GM23248 (cell line): ENCODE data around the gene FRZB. TPM values are rescaled to one million over a fixed set of nuclear protein-coding genes. Genes with fewer than 3 reads are reported as not detected.
A peak's percentile ranks its signal among the peaks of the same experiment; 100 is the strongest.

Experiments used
- DNase-seq: peaks from one replicate; pipeline ENCODE4 v3.0.0-alpha.2; 2015
- H2AFZ ChIP-seq: fragments of 200-600 bp; sonication (generic); 2 replicates; pipeline ENCODE4 v1.6.1; 2016; ENCODE audit warnings: antibody characterized with exemption
- H3F3A ChIP-seq: fragments of 200-600 bp; sonication (generic); 2 replicates; pipeline ENCODE4 v1.6.1; 2016; ENCODE audit warnings: mild to moderate bottlenecking, antibody characterized with exemption, mixed run types; ENCODE audit not compliant: insufficient read depth
- H3K27ac ChIP-seq: fragments of 200-600 bp; sonication (generic); 2 replicates; pipeline ENCODE4 v1.5.1; 2016; ENCODE audit warnings: mild to moderate bottlenecking
- H3K27me3 ChIP-seq: fragments of 200-600 bp; sonication (generic); replicated peaks from 2 replicates; pipeline ENCODE4 v1.6.1; 2016; ENCODE audit warnings: mild to moderate bottlenecking; ENCODE audit not compliant: insufficient read depth
- H3K36me3 ChIP-seq: fragments of 200-600 bp; sonication (generic); 2 replicates; pipeline ENCODE4 v1.6.1; 2016; ENCODE audit warnings: low read depth, mild to moderate bottlenecking
- H3K4me1 ChIP-seq: fragments of 200-600 bp; sonication (generic); 2 replicates; pipeline ENCODE4 v1.6.1; 2016; ENCODE audit warnings: mild to moderate bottlenecking; ENCODE audit not compliant: insufficient read depth
- H3K4me2 ChIP-seq: fragments of 200-600 bp; sonication (generic); one replicate; pipeline ENCODE4 v1.6.1; 2016; ENCODE audit warnings: mild to moderate bottlenecking; ENCODE audit not compliant: unreplicated experiment
- H3K4me3 ChIP-seq: fragments of 200-600 bp; sonication (generic); 2 replicates; pipeline ENCODE4 v1.5.1; 2016; ENCODE audit warnings: mild to moderate bottlenecking
- H3K79me2 ChIP-seq: fragments of 200-600 bp; sonication (generic); 2 replicates; pipeline ENCODE4 v1.6.1; 2016; ENCODE audit warnings: mild to moderate bottlenecking; ENCODE audit not compliant: insufficient read depth
- H3K9ac ChIP-seq: fragments of 200-600 bp; sonication (generic); 2 replicates; pipeline ENCODE4 v1.6.1; 2016; ENCODE audit warnings: mild to moderate bottlenecking
- H3K9me2 ChIP-seq: fragments of 200-600 bp; sonication (generic); 2 replicates; pipeline ENCODE4 v1.6.1; 2016; ENCODE audit warnings: mixed run types, mild to moderate bottlenecking, moderate library complexity; ENCODE audit not compliant: insufficient read depth
- H3K9me3 ChIP-seq: fragments of 200-600 bp; sonication (generic); one replicate; pipeline ENCODE4 v1.6.1; 2017; ENCODE audit warnings: low read depth
- H4K20me1 ChIP-seq: fragments of 200-600 bp; sonication (generic); 2 replicates; pipeline ENCODE4 v1.6.0; 2016; ENCODE audit not compliant: insufficient read depth
- EZH2 ChIP-seq: fragments of 200-600 bp; sonication (generic); IDR thresholded peaks from 2 replicates; pipeline ENCODE4 v1.6.1; 2018; ENCODE audit warnings: antibody characterized with exemption, mild to moderate bottlenecking; ENCODE audit not compliant: insufficient read depth, poor library complexity, severe bottlenecking
- EZH2phosphoT487 ChIP-seq: fragments of 200-600 bp; sonication (generic); IDR thresholded peaks from 2 replicates; pipeline ENCODE4 v1.6.1; 2018; ENCODE audit warnings: antibody characterized with exemption, moderate library complexity, mild to moderate bottlenecking, low read depth; ENCODE audit not compliant: insufficient read depth
- WGBS, 2 experiments: methylation state at CpG; one replicate each; pipeline ENCODE4 v1.1.6; 2015 to 2017; ENCODE audit warnings: low lambda C conversion rate in 2 of 2, low coverage in 1 of 2; ENCODE audit errors: missing lambda C conversion rate in 2 of 2; 5-methylcytosine and 5-hydroxymethylcytosine counted together
- in situ Hi-C: fragments of 300-500 bp; cut with MboI; formaldehyde crosslinking; loops from 2 replicates; pipeline ENCODE4 v1.15.0; 2020
- polyA plus RNA-seq: library from polyadenylated mRNA; unstranded; fragments of >200 nt; fragmentation: Nextera tagmentation; extraction: Ambion mirVana; gene quantifications from 2 replicates; pipeline ENCODE4 v1.2.1, GENCODE V29; 2016
- total RNA-seq: library from RNA; depleted of rRNA; stranded (reverse); fragments of >200 nt; shearing (Covaris generic); gene quantifications from 2 replicates; pipeline ENCODE4 v1.2.3, GENCODE V29; 2014

The FRZB gene
- total and polyA plus RNA-seq, 2 experiments from 2014 or later = 0.08 to 0.32 TPM

GRCh38 chr2:182816866-182817265 is 49.6 kb downstream of the FRZB start:
- Histone ChIP-seq H3K27me3 (peaks cover 18% of the 10 kb centered on the region; the same call in 1 of the 2 replicates), H2AFZ (peak overlapping the region; percentile 34; the same call in 1 of the 2 replicates), H3F3A (no peaks in the 10 kb centered on the region), H3K4me1 (peaks cover 9% of the 10 kb centered on the region; the same call in 1 of the 2 replicates), H3K9me2 (no peaks in the 10 kb centered on the region), H4K20me1 (no peaks in the 10 kb centered on the region), H3K4me2 (no peak overlapping the region), H3K4me3 (no peak overlapping the region), H3K36me3 (no peaks in the 10 kb centered on the region), H3K27ac (no peak overlapping the region), H3K9me3 (no peaks in the 10 kb centered on the region), H3K79me2 (no peaks in the 10 kb centered on the region), H3K9ac (no peak overlapping the region)
- peak; percentile 13 for DNase-seq
- in situ Hi-C loops = no loop called here
- TF ChIP-seq EZH2 = no peak
- no peak for TF ChIP-seq EZH2phosphoT487

GRCh38 chr2:182814804-182815203 is 51.6 kb downstream of the FRZB start:
- no peak overlapping the region for H3K9ac ChIP-seq
- no peak for DNase-seq
- 61 to 64% methylated on average over 3 of the region's 3 CpGs for whole genome bisulfite sequencing, 2 experiments
- peaks cover 9% of the 10 kb centered on the region; the same call in 1 of the 2 replicates for H3K4me1 ChIP-seq
- no peaks in the 10 kb centered on the region for H3K36me3 ChIP-seq
- TF ChIP-seq EZH2 = no peak
- TF ChIP-seq EZH2phosphoT487 = no peak
- H3K4me2 ChIP-seq = no peak overlapping the region
- no peaks in the 10 kb centered on the region for H3F3A ChIP-seq
- H3K9me2 ChIP-seq = no peaks in the 10 kb centered on the region
- no peak overlapping the region for H3K4me3 ChIP-seq
- H3K9me3 ChIP-seq = no peaks in the 10 kb centered on the region
- no peaks in the 10 kb centered on the region for H3K79me2 ChIP-seq
- H4K20me1 ChIP-seq = no peaks in the 10 kb centered on the region
- in situ Hi-C loops = no loop called here
- peaks cover 18% of the 10 kb centered on the region; the same call in 1 of the 2 replicates for H3K27me3 ChIP-seq
- H2AFZ ChIP-seq = no peak overlapping the region
- no peak overlapping the region for H3K27ac ChIP-seq

- peaks cover 9% of the 10 kb centered on the region; the same call in 1 of the 2 replicates for H3K4me1 ChIP-seq
These were observed 52.1 kb downstream of the FRZB start for GRCh38 chr2:182814380-182814779.

GRCh38 chr2:182810087-182810486 is 56.4 kb downstream of the FRZB start:
- H3K36me3 ChIP-seq = no peaks in the 10 kb centered on the region
- H3K4me3 ChIP-seq = no peak overlapping the region
- H3K4me1 ChIP-seq = no peaks in the 10 kb centered on the region
- TF ChIP-seq EZH2phosphoT487 = no peak
- no peak for TF ChIP-seq EZH2
- H3K9me2 ChIP-seq = no peaks in the 10 kb centered on the region
- H4K20me1 ChIP-seq = no peaks in the 10 kb centered on the region
- no peaks in the 10 kb centered on the region for H3K9me3 ChIP-seq
- in situ Hi-C loops = no loop called here
- no peak overlapping the region for H2AFZ ChIP-seq
- peaks cover 18% of the 10 kb centered on the region; the same call in 1 of the 2 replicates for H3K27me3 ChIP-seq
- H3K27ac ChIP-seq = no peak overlapping the region
- H3K4me2 ChIP-seq = no peak overlapping the region
- H3K9ac ChIP-seq = no peak overlapping the region
- H3K79me2 ChIP-seq = no peaks in the 10 kb centered on the region
- DNase-seq = no peak
- no peaks in the 10 kb centered on the region for H3F3A ChIP-seq
- 47% methylated on average over 3 of the region's 3 CpGs for WGBS, 2 experiments

More at GRCh38 chr2:182814380-182814779, 52.1 kb downstream of the FRZB start:
- Histone ChIP-seq H2AFZ (no peak overlapping the region), H3K79me2 (no peaks in the 10 kb centered on the region), H3K36me3 (no peaks in the 10 kb centered on the region), H3K9ac (no peak overlapping the region), H3K9me3 (no peaks in the 10 kb centered on the region), H3K9me2 (no peaks in the 10 kb centered on the region), H3K27me3 (peaks cover 18% of the 10 kb centered on the region; the same call in 1 of the 2 replicates), H3F3A (no peaks in the 10 kb centered on the region), H3K4me2 (no peak overlapping the region), H4K20me1 (no peaks in the 10 kb centered on the region), H3K27ac (no peak overlapping the region), H3K4me3 (no peak overlapping the region)
- WGBS, 2 experiments = 67 to 74% methylated on average over 6 of the region's 6 CpGs
- no peak for DNase-seq
- no peak for TF ChIP-seq EZH2phosphoT487
- no peak for TF ChIP-seq EZH2
- in situ Hi-C loops = no loop called here

- Histone ChIP-seq H3K79me2 (no peaks in the 10 kb centered on the region), H3K9me3 (no peaks in the 10 kb centered on the region), H3K4me2 (no peak overlapping the region), H3K9me2 (no peaks in the 10 kb centered on the region), H3K27ac (no peak overlapping the region), H3K36me3 (no peaks in the 10 kb centered on the region), H3K27me3 (peaks cover 2% of the 10 kb centered on the region; the same call in 1 of the 2 replicates), H3K4me3 (no peak overlapping the region), H3K9ac (no peak overlapping the region), H2AFZ (no peak overlapping the region), H3K4me1 (no peaks in the 10 kb centered on the region), H4K20me1 (no peaks in the 10 kb centered on the region), H3F3A (no peaks in the 10 kb centered on the region)
- in situ Hi-C loops = no loop called here
- WGBS, 2 experiments = 24 to 36% methylated on average over 3 of the region's 3 CpGs
- DNase-seq = no peak
- TF ChIP-seq EZH2phosphoT487 (no peak), EZH2 (no peak)
These were observed 59.1 kb downstream of the FRZB start for GRCh38 chr2:182807319-182807718.
